A549 (cell line): ENCODE results near the gene TMCC2. TPM values are rescaled to one million over a fixed set of nuclear protein-coding genes. Genes with fewer than 3 reads are reported as not detected.

Experiments used
- ATAC-seq, 2 experiments: fragments of 200-7000 bp in 1 of 2; fragments of >200 bp in 1 of 2; cut with Nextera tagmentation in 1 of 2; cut with Tn5 transposase in 1 of 2; 3 replicates each; pipeline versions ENCODE4 v1.8.0 to v1.9.1; 2018 to 2020; ENCODE audit warnings: mild to moderate bottlenecking in 1 of 2, moderate library complexity in 1 of 2
- CTCF ChIA-PET: fragments of 300-600 bp; sonication (Branson Sonifier 250); formaldehyde crosslinking; extraction: SDS; loops from one replicate; lab custom pipeline; 2021; ENCODE audit warnings: antibody characterized with exemption, inconsistent platforms; lab: Yijun Ruan, JAX
- POLR2A ChIA-PET: fragments of 350-600 bp; formaldehyde crosslinking; extraction: SDS; loops from one replicate; lab custom pipeline; 2021; ENCODE audit warnings: antibody characterized with exemption, inconsistent platforms; lab: Yijun Ruan, JAX
- DNase-seq, 2 experiments: peaks; one replicate each; pipeline versions ENCODE4 v3.0.0 to v3.0.0-alpha.2; 2011 to 2016; ENCODE audit warnings: low read depth in 1 of 2, low spot score in 1 of 2
- FAIRE-seq: peaks from 2 replicates; lab custom pipeline; 2011; peaks lifted over from hg19 to GRCh38; lab: Jason Lieb, UNC
- H3K27ac ChIP-seq, 2 experiments: fragments of >200 bp; sonication (Bioruptor Twin); formaldehyde crosslinking; 3 replicates each; pipeline ENCODE4 v1.5.1; 2016 to 2017
- H3K4me1 ChIP-seq: fragments of >200 bp; sonication (Bioruptor Twin); formaldehyde crosslinking; 3 replicates; pipeline ENCODE4 v1.6.1; 2016
- H3K4me2 ChIP-seq: fragments of >200 bp; sonication (Bioruptor Twin); formaldehyde crosslinking; 3 replicates; pipeline ENCODE4 v1.6.1; 2016
- H3K4me3 ChIP-seq: fragments of >200 bp; sonication (Bioruptor Twin); formaldehyde crosslinking; 3 replicates; pipeline ENCODE4 v1.5.1; 2016
- H3K9me3 ChIP-seq: fragments of >200 bp; sonication (Bioruptor Twin); formaldehyde crosslinking; 3 replicates; pipeline ENCODE4 v1.6.1; 2016
- GATA3 ChIP-seq: IDR thresholded peaks from 2 replicates; pipeline ENCODE4 v1.6.1; 2012; ENCODE audit warnings: borderline replicate concordance
- HEYL ChIP-seq: fragments of 250-450 bp; sonication (Bioruptor Pico); IDR thresholded peaks from 2 replicates; pipeline ENCODE4 v1.8.0; 2021; ENCODE audit warnings: mild to moderate bottlenecking, moderate library complexity
- HOXA7 ChIP-seq: fragments of 250-450 bp; sonication (Bioruptor Pico); IDR thresholded peaks from 2 replicates; pipeline ENCODE4 v1.5.0; 2020; ENCODE audit warnings: mild to moderate bottlenecking, moderate library complexity
- HOXB5 ChIP-seq: fragments of 250-450 bp; sonication (Bioruptor Pico); IDR thresholded peaks from 2 replicates; pipeline ENCODE4 v1.5.0; 2020; ENCODE audit warnings: mild to moderate bottlenecking, moderate library complexity
- JUNB ChIP-seq: fragments of >200 bp; sonication (Bioruptor Twin); formaldehyde crosslinking; IDR thresholded peaks from 2 replicates; pipeline ENCODE4 v1.6.1; 2016
- RARB ChIP-seq: fragments of 250-450 bp; sonication (Bioruptor Pico); IDR thresholded peaks from 2 replicates; pipeline ENCODE4 v1.8.0; 2021; ENCODE audit warnings: mild to moderate bottlenecking, moderate library complexity
- WGBS: methylation state at CpG from one replicate; pipeline ENCODE4 v1.1.6; 2017; ENCODE audit errors: missing lambda C conversion rate; 5-methylcytosine and 5-hydroxymethylcytosine counted together
- polyA plus RNA-seq, 4 experiments: library from polyadenylated mRNA; depleted of rRNA in 3 of 4; stranded (reverse); fragments of >200 nt; fragmentation: RNase III in 1 of 4; extraction: RNeasy Plus Mini Kit Qiagen cat#74134 plus additional on column Dnase treatment in 1 of 4; gene quantifications; 2 replicates in 3 of 4; 3 replicates in 1 of 4; pipeline ENCODE4 v1.2.3, GENCODE V29; 2011 to 2017
- TF ChIP-seq, protein P1 (sequence below): fragments of 250-450 bp; sonication (Bioruptor Pico); IDR thresholded peaks from 2 replicates; pipeline ENCODE4 v1.5.0; 2020; ENCODE audit warnings: low read depth, mild to moderate bottlenecking, moderate library complexity
- TF ChIP-seq, protein P2 (sequence below): IDR thresholded peaks from 2 replicates; pipeline ENCODE4 v1.6.1; 2012
- TF ChIP-seq, protein P3 (sequence below): IDR thresholded peaks from 2 replicates; pipeline ENCODE4 v1.6.1; 2012

Gene TMCC2
- polyA plus RNA-seq, 2 of the 4 experiments (the other 2 are of a cell fraction) = 1.7 to 3.2 TPM

DNA sequence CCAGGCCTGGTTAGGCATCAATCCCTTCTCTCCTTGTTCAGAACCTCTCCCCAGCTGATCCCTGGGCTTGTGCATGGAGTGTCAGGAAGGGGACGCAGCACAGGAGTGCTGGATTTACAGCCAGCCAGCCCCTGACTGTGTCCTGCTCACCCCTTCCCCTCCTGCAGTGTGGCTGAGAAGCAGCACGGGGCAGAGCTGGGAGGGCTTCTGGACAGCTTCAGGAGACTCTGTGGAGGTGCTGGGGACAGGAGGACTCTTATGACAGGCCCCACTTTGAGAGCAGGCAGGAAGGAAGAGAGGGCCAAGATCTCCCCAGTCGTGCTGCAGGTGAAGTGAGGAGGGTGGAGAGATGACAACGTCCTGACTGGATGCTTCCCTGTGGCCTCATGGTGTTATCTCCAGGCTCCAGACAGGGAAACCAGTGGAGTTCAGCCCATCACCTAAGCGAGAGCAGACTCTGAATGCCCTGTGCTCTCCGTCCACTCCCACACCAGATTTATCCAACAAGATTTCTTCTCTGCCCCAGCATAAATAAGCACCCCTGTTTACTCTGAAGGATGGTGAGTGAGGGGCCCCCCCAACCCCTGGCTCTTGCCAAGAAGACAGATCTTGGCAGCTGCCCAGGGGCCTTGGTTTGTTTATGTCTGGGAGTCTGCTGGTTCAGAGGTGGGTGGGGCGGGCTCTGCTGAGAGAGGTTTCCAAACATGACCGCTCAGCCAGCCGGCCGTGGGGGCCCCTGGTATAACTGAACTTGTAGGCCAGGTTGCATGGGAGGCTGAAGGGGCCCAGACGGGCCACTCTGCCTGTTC is 21.3 kb downstream of the TMCC2 start (continued):
- TF ChIP-seq, protein P1, sequence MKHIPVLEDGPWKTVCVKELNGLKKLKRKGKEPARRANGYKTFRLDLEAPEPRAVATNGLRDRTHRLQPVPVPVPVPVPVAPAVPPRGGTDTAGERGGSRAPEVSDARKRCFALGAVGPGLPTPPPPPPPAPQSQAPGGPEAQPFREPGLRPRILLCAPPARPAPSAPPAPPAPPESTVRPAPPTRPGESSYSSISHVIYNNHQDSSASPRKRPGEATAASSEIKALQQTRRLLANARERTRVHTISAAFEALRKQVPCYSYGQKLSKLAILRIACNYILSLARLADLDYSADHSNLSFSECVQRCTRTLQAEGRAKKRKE (CRISPR knock-in tag) = no peak

DNA sequence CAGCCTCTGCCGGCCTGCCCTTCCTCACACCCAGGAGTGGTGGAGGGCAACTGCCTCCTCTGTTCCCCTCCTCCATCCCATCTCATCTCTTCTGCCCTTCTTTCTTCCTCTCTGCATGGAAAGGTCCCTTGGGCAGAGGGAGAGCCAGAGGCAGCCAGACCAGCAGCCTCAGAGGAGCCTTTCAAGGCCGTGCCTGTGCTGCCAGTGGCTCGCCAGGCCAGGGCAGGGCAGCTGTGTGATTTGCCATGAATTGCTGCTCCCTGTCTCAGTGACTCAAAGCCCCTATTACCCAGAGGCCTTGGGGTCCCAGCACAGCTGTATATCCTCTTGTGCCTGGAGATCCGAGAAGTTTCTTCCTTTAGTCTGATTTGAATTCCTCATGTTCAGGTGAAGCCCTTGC is 21.9 kb downstream of the TMCC2 start:
- Histone ChIP-seq H3K4me3 (no peak overlapping the region), H3K9me3 (no peaks in the 10 kb centered on the region), H3K27ac (peak overlapping the region in 1 of 2 experiments; percentile 51; a peak in 1 of 6 replicates), H3K4me2 (peak overlapping the region; percentile 42), H3K4me1 (peaks cover 12% of the 10 kb centered on the region)
- 93% methylated on average over 4 of the region's 4 CpGs for WGBS
- ChIA-PET CTCF (interaction anchor here (15.9 to 89.2 kb wide), 4 partner anchors 10 to 258 kb away, joined by 220 to 3627 read pairs (median 1139); partner anchors contain the start of genes KLHDC8A, NUAK2 and TMCC2), POLR2A (no interaction called here)
- no peak for TF ChIP-seq HOXA7 (CRISPR knock-in tag)
- TF ChIP-seq, all 56 proteins: peak for 0
- DNase-seq (no peak), FAIRE-seq (no peak), ATAC-seq (peak in 1 of 2 experiments; percentile 42; a peak in 4 of 6 replicates)

DNA sequence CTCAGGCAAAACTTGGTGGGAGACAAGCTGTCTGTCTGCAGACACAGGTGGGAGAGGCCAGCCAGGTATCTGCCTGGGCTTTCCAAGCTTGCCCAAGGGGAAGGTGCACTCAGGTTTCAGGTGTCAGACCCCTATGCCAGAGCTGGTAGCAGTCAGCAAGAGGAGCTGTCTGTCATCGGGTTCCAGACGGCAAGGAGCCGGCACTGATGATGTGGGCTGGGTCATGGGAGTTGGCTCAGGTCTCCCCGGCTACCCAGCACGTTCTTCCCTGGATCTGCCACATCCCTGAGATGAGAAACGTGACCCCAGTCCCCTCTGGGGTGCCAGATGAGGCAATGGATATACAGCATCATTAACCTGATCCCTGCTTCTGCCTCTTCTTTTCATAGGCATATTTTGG is 23.0 kb downstream of the TMCC2 start:
- Histone ChIP-seq H3K4me3 (no peak overlapping the region), H3K4me2 (no peak overlapping the region), H3K4me1 (peaks cover 12% of the 10 kb centered on the region), H3K9me3 (no peaks in the 10 kb centered on the region), H3K27ac (no peak overlapping the region)
- POLR2A ChIA-PET = no interaction called here
- DNase-seq (no peak), ATAC-seq (no peak), FAIRE-seq (no peak)
- WGBS = 63% methylated on average over 6 of the region's 6 CpGs
- TF ChIP-seq GATA3 = no peak
- TF ChIP-seq HOXA7 (CRISPR knock-in tag) = no peak
- CTCF ChIA-PET = interaction anchor here (0.7 to 89.2 kb wide), 11 partner anchors 12 to 443 kb away, joined by 3 to 3627 read pairs (median 4); partner anchors contain the start of genes KLHDC8A, NUAK2 and TMCC2

DNA sequence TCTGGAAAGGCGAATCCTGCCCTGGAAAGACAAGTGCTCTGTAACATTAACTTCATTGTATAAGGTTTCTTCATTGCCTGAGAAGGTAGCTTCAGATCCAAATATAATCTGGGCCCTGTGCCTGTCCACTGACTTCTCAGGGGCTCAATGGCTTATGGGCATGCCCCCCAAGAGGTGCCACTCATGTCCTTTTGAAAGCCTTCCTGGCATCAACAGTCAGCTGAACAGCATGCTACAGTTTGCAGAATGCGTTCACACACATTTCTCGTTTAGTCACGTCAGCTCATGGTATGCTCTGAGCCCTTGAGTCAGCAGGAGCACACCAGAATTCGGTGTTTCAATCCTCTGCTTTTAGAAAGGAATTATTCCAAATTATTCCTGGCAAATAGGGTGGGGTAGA is 23.8 kb downstream of the TMCC2 start:
- POLR2A ChIA-PET = no interaction called here
- 77% methylated on average over 5 of the region's 5 CpGs for WGBS
- FAIRE-seq (no peak), ATAC-seq (no peak), DNase-seq (no peak)
- no peaks in the 10 kb centered on the region for H3K9me3 ChIP-seq
- TF ChIP-seq, protein P2, sequence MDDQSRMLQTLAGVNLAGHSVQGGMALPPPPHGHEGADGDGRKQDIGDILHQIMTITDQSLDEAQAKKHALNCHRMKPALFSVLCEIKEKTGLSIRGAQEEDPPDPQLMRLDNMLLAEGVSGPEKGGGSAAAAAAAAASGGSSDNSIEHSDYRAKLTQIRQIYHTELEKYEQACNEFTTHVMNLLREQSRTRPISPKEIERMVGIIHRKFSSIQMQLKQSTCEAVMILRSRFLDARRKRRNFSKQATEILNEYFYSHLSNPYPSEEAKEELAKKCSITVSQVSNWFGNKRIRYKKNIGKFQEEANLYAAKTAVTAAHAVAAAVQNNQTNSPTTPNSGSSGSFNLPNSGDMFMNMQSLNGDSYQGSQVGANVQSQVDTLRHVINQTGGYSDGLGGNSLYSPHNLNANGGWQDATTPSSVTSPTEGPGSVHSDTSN = no peak
- TF ChIP-seq JUNB (no peak), HEYL (CRISPR knock-in tag) (no peak), RARB (CRISPR knock-in tag) (no peak), HOXB5 (CRISPR knock-in tag) (no peak)
- TF ChIP-seq, protein P1 (CRISPR knock-in tag) = no peak
- TF ChIP-seq, protein P3, sequence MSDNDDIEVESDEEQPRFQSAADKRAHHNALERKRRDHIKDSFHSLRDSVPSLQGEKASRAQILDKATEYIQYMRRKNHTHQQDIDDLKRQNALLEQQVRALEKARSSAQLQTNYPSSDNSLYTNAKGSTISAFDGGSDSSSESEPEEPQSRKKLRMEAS = no peak
- H3K4me2 ChIP-seq = no peak overlapping the region
- no peak overlapping the region for H3K27ac ChIP-seq
- H3K4me3 ChIP-seq = no peak overlapping the region
- CTCF ChIA-PET = interaction anchor here (1.0 to 89.2 kb wide), 10 partner anchors 11 to 444 kb away, joined by 3 to 3627 read pairs (median 6); partner anchors contain the start of genes KLHDC8A, NUAK2 and TMCC2
- H3K4me1 ChIP-seq = peaks cover 12% of the 10 kb centered on the region
